Measurements from ENCODE around the gene BIRC2.

Gene BIRC2

DNA sequence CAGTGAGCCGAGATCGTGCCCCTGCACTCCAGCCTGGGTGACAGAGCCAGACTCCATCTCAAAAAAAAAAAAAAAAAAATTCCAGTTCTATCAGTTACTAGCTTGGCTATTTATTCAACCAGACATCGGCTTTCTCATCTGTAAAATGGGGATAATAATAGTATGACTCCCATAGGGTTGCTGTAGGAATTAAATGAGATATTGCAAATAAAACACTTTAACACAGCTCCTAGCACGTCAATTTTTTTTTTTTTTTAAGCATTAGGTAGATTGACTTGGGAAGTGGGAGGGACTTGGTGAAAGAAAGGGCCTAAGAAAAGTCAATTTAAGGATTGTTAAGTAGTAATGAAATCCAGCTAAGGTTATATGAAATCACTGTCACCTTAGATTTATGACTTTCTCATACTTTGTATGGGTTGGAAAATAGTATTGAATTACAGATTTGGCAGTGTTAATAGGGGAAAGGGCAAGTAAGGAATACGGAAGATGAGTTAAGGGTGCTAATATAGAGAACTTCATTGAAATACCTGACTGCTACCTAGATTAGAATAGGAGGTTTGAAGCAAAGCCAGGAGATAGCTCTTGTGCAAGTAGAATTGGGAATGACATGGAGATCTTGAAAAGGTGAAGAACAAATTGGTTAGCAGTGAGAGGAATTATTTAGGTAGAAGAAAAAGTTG lies 28.8 kb downstream of the BIRC2 start:
- DNase-seq (ENCODE audit: low read depth) = no peak
- TF ChIP-seq CTCF (IDR thresholded peaks at IDR 0.05; ENCODE audit: low read depth, low read length) (no peak), POLR2A (IDR thresholded peaks at IDR 0.05; ENCODE audit: extremely low read depth, insufficient read length) (no peak), MYC (IDR thresholded peaks at IDR 0.05; ENCODE audit: low read depth, low read length) (no peak), MAX (IDR thresholded peaks at IDR 0.05; ENCODE audit: low read depth, low read length) (no peak)
- H3K4me3 ChIP-seq (ENCODE audit: low read depth, low read length) = no peak overlapping the region

- H3K4me3 ChIP-seq (ENCODE audit: low read depth, low read length) = no peak overlapping the region
- TF ChIP-seq POLR2A (IDR thresholded peaks at IDR 0.05; ENCODE audit: extremely low read depth, insufficient read length) = no peak
- TF ChIP-seq CTCF (IDR thresholded peaks at IDR 0.05; ENCODE audit: low read depth, low read length) = no peak
- no peak for TF ChIP-seq MAX (IDR thresholded peaks at IDR 0.05; ENCODE audit: low read depth, low read length)
- TF ChIP-seq MYC (IDR thresholded peaks at IDR 0.05; ENCODE audit: low read depth, low read length) = no peak
- no peak for DNase-seq (ENCODE audit: low read depth)
Observed at GRCh38 chr11:102377891-102378290, 30.9 kb downstream of the BIRC2 start.

DNA sequence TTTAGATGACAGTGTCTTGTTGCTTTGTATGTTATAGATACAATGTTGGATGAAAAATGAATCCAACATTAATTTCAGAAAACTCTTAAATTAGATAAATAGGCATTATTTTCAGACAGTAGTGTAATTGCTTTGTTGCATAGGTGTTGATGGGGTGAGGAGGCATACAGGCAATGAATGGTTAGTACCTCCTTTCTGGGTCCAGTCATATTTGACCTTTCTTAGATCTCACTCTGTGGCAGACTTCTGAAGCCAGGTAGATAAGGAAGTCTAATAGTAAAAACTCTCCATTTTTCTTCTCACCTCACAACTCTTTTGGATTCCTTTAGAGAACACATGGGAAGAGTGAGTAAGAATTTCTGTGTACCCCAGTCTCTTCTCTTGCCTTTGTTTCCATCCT lies 31.8 kb downstream of the BIRC2 start:
- no peak overlapping the region for H3K4me3 ChIP-seq (ENCODE audit: low read depth, low read length)
- no peak for TF ChIP-seq POLR2A (IDR thresholded peaks at IDR 0.05; ENCODE audit: extremely low read depth, insufficient read length)
- TF ChIP-seq MYC (IDR thresholded peaks at IDR 0.05; ENCODE audit: low read depth, low read length) = no peak
- no peak for DNase-seq (ENCODE audit: low read depth)

GRCh38 chr11:102382384-102382783 lies 35.4 kb downstream of the BIRC2 start:
- H3K4me3 ChIP-seq (ENCODE audit: low read depth, low read length) = no peak overlapping the region
- DNase-seq (ENCODE audit: low read depth) = no peak
- TF ChIP-seq MYC (IDR thresholded peaks at IDR 0.05; ENCODE audit: low read depth, low read length) (no peak), CTCF (IDR thresholded peaks at IDR 0.05; ENCODE audit: low read depth, low read length) (no peak), POLR2A (IDR thresholded peaks at IDR 0.05; ENCODE audit: extremely low read depth, insufficient read length) (no peak), MAX (IDR thresholded peaks at IDR 0.05; ENCODE audit: low read depth, low read length) (no peak)

- no peak for TF ChIP-seq POLR2A (IDR thresholded peaks at IDR 0.05; ENCODE audit: extremely low read depth, insufficient read length)
- no peak for TF ChIP-seq CTCF (IDR thresholded peaks at IDR 0.05; ENCODE audit: low read depth, low read length)
- no peak for TF ChIP-seq MYC (IDR thresholded peaks at IDR 0.05; ENCODE audit: low read depth, low read length)
- no peak for TF ChIP-seq MAX (IDR thresholded peaks at IDR 0.05; ENCODE audit: low read depth, low read length)
- no peak for DNase-seq (ENCODE audit: low read depth)
- no peak overlapping the region for H3K4me3 ChIP-seq (ENCODE audit: low read depth, low read length)
Observed at GRCh38 chr11:102383839-102384238, 36.8 kb downstream of the BIRC2 start.

GRCh38 chr11:102384419-102385079 lies 37.5 kb downstream of the BIRC2 start:
- TF ChIP-seq POLR2A (IDR thresholded peaks at IDR 0.05; ENCODE audit: extremely low read depth, insufficient read length) (no peak), CTCF (IDR thresholded peaks at IDR 0.05; ENCODE audit: low read depth, low read length) (no peak), MAX (IDR thresholded peaks at IDR 0.05; ENCODE audit: low read depth, low read length) (no peak), MYC (IDR thresholded peaks at IDR 0.05; ENCODE audit: low read depth, low read length) (no peak)

More at GRCh38 chr11:102384419-102385079, 37.5 kb downstream of the BIRC2 start:
- DNase-seq (ENCODE audit: low read depth) = no peak
- no peak overlapping the region for H3K4me3 ChIP-seq (ENCODE audit: low read depth, low read length)

Data from NB4 (cell line).